ENCODE results near the gene TMEM33. TPM values are rescaled to one million over a fixed set of nuclear protein-coding genes. Genes with fewer than 3 reads are reported as not detected.
"Not testable (repeated sequence)": the region's sequence is repeated elsewhere in the genome, so short reads cannot be mapped to it uniquely, and the experiment has no call there.

The TMEM33 gene
- total and polyA plus RNA-seq, 4 donors, result 20.8 to 49.0 (median 31.7) TPM

GRCh38 chr4:41897698-41898097 lies 37.5 kb upstream of the TMEM33 start:
- no peaks in the 10 kb centered on the region for H3K4me1 ChIP-seq (ENCODE audit: control insufficient read depth in 4 of 4, insufficient read depth in 4 of 4, low read length in 3 of 4)
- peaks cover 0 to 1% (median 0%) of the 10 kb centered on the region in 4 donors for H3K9me3 ChIP-seq (ENCODE audit: control insufficient read depth in 4 of 4, low read length in 3 of 4)
- no peak overlapping the region for H3K9ac ChIP-seq (ENCODE audit: low read depth in 1 of 2, low read length in 2 of 2)
- TF ChIP-seq GABPA (IDR thresholded peaks at IDR 0.05 in 1 of 2, conservative IDR thresholded peaks at IDR 0.05 in 1 of 2) (no peak), NR2F2 (IDR thresholded peaks at IDR 0.05) (no peak), RAD21 (IDR thresholded peaks at IDR 0.05) (no peak), HNF4A (conservative IDR thresholded peaks at IDR 0.05) (no peak), CTCF (IDR thresholded peaks at IDR 0.05; ENCODE audit: low read depth, low read length, missing input control) (no peak), RXRA (IDR thresholded peaks at IDR 0.05) (no peak), EGR1 (IDR thresholded peaks at IDR 0.05; ENCODE audit: low read depth in 2 of 2) (no peak), ZBTB33 (IDR thresholded peaks at IDR 0.05) (no peak), HNF4G (IDR thresholded peaks at IDR 0.05) (no peak), ATF3 (IDR thresholded peaks at IDR 0.05) (no peak), FOXA1 (IDR thresholded peaks at IDR 0.05) (no peak), SP1 (IDR thresholded peaks at IDR 0.05) (no peak), YY1 (IDR thresholded peaks at IDR 0.05) (no peak), FOXA2 (IDR thresholded peaks at IDR 0.05) (no peak), JUND (IDR thresholded peaks at IDR 0.05) (no peak), MAX (IDR thresholded peaks at IDR 0.05) (no peak), TAF1 (conservative IDR thresholded peaks at IDR 0.05) (no peak), REST (IDR thresholded peaks at IDR 0.05) (no peak)
- H3K4me3 ChIP-seq (ENCODE audit: low read depth in 1 of 3, low read length in 3 of 3), result no peak overlapping the region
- H3K27ac ChIP-seq (ENCODE audit: low read depth in 1 of 2, low read length in 2 of 2), result no peak overlapping the region
- no peaks in the 10 kb centered on the region for H3K27me3 ChIP-seq (ENCODE audit: control insufficient read depth in 4 of 4, insufficient read depth in 4 of 4, low read length in 3 of 4)
- WGBS, result 98% methylated on average over 1 of the region's 1 CpG
- H3K36me3 ChIP-seq (ENCODE audit: control insufficient read depth in 4 of 4, insufficient read depth in 3 of 4, low read depth in 1 of 4, low read length in 3 of 4), result no peaks in the 10 kb centered on the region
- DNase-seq (ENCODE audit: low spot score), result no peak

- 36% methylated on average over 1 of the region's 1 CpG for WGBS
- H3K4me3 ChIP-seq (ENCODE audit: low read depth in 1 of 3, low read length in 3 of 3); DNase-seq (ENCODE audit: low spot score): not testable (repeated sequence)
Observed at GRCh38 chr4:41909136-41909535, 26.1 kb upstream of the TMEM33 start.

More at GRCh38 chr4:41909136-41909535, 26.1 kb upstream of the TMEM33 start:
- H3K27ac ChIP-seq (ENCODE audit: low read depth in 1 of 2, low read length in 2 of 2); H3K9ac ChIP-seq (ENCODE audit: low read depth in 1 of 2, low read length in 2 of 2); H3K27me3 ChIP-seq (ENCODE audit: control insufficient read depth in 4 of 4, insufficient read depth in 4 of 4, low read length in 3 of 4); H3K9me3 ChIP-seq (ENCODE audit: control insufficient read depth in 4 of 4, low read length in 3 of 4); H3K4me1 ChIP-seq (ENCODE audit: control insufficient read depth in 4 of 4, insufficient read depth in 4 of 4, low read length in 3 of 4); H3K36me3 ChIP-seq (ENCODE audit: control insufficient read depth in 4 of 4, insufficient read depth in 3 of 4, low read depth in 1 of 4, low read length in 3 of 4): not testable (repeated sequence)
